Keratinocyte (primary cell): ENCODE results near the gene DIO1. TPM values are rescaled to one million over a fixed set of nuclear protein-coding genes. Genes with fewer than 3 reads are reported as not detected.

Experiments used
- DNase-seq: peaks from one replicate; pipeline ENCODE4 v3.0.0-alpha.2; 2011; ENCODE audit warnings: low read depth, missing footprints, low spot score
- FAIRE-seq: peaks from 2 replicates; lab custom pipeline; 2011; peaks lifted over from hg19 to GRCh38; lab: Jason Lieb, UNC
- H2AFZ ChIP-seq: 2 replicates; pipeline ENCODE4 v1.6.0; 2012; ENCODE audit warnings: low read length, control low read depth, inconsistent platforms; ENCODE audit not compliant: control insufficient read depth
- H3K27ac ChIP-seq: 2 replicates; pipeline ENCODE4 v1.5.1; 2011; ENCODE audit warnings: low read length; ENCODE audit not compliant: control insufficient read depth, insufficient read depth
- H3K27me3 ChIP-seq: 3 replicates; pipeline ENCODE4 v1.6.0; 2011; ENCODE audit warnings: low read length; ENCODE audit not compliant: control insufficient read depth, insufficient read depth; ENCODE audit errors: extremely low read depth
- H3K36me3 ChIP-seq, 2 experiments: 2 replicates in 1 of 2; 3 replicates in 1 of 2; pipeline ENCODE4 v1.5.1; 2011; ENCODE audit warnings: low read length in 2 of 2, mild to moderate bottlenecking in 1 of 2; ENCODE audit not compliant: control insufficient read depth in 2 of 2, insufficient read depth in 2 of 2; ENCODE audit errors: extremely low read depth in 1 of 2
- H3K4me1 ChIP-seq: 3 replicates; pipeline ENCODE4 v1.5.1; 2011; ENCODE audit warnings: low read length; ENCODE audit not compliant: control insufficient read depth, insufficient read depth; ENCODE audit errors: extremely low read depth
- H3K4me2 ChIP-seq: 3 replicates; pipeline ENCODE4 v1.6.0; 2011; ENCODE audit warnings: low read depth, low read length; ENCODE audit not compliant: control insufficient read depth, insufficient read depth; ENCODE audit errors: extremely low read depth
- H3K4me3 ChIP-seq, 3 experiments: fragments of 200-600 bp in 1 of 3; sonication (generic) in 1 of 3; 2 replicates in 2 of 3; 3 replicates in 1 of 3; pipeline ENCODE4 v1.5.1; 2011 to 2016; ENCODE audit warnings: low read length in 3 of 3, mild to moderate bottlenecking in 3 of 3, control low read depth in 2 of 3, inconsistent platforms in 1 of 3, low read depth in 1 of 3, mixed read lengths in 1 of 3, mixed run types in 1 of 3, moderate library complexity in 1 of 3; ENCODE audit not compliant: control insufficient read depth in 2 of 3, insufficient read depth in 2 of 3; ENCODE audit errors: extremely low read depth in 1 of 3
- H3K79me2 ChIP-seq: 2 replicates; pipeline ENCODE4 v1.6.0; 2012; ENCODE audit warnings: low read length; ENCODE audit not compliant: control insufficient read depth, insufficient read depth
- H3K9ac ChIP-seq: 3 replicates; pipeline ENCODE4 v1.6.0; 2011; ENCODE audit warnings: low read length; ENCODE audit not compliant: control insufficient read depth, insufficient read depth; ENCODE audit errors: extremely low read depth
- H3K9me1 ChIP-seq: 3 replicates; pipeline ENCODE4 v1.6.0; 2011; ENCODE audit warnings: low read length; ENCODE audit not compliant: control insufficient read depth, insufficient read depth; ENCODE audit errors: extremely low read depth
- H3K9me3 ChIP-seq: 2 replicates; pipeline ENCODE4 v1.5.1; 2012; ENCODE audit warnings: low read depth, low read length; ENCODE audit not compliant: control insufficient read depth
- H4K20me1 ChIP-seq: 3 replicates; pipeline ENCODE4 v1.6.0; 2011; ENCODE audit warnings: low read length; ENCODE audit not compliant: control insufficient read depth, insufficient read depth; ENCODE audit errors: extremely low read depth
- EZH2 ChIP-seq: IDR thresholded peaks from one replicate; pipeline ENCODE4 v1.6.1; 2012; ENCODE audit warnings: inconsistent platforms, mild to moderate bottlenecking, low read length, moderate library complexity
- dilution Hi-C: fragments of 300-500 bp; cut with MboI; formaldehyde crosslinking; loops from one replicate; pipeline ENCODE4 v1.7.0; 2020; ENCODE audit warnings: low sequenced_read_pairs; ENCODE audit not compliant: extremely low pct_ligation_motif_present
- polyA minus RNA-seq, 3 experiments: library from RNA; depleted of rRNA, polyadenylated mRNA; stranded (reverse); fragments of >200 nt; gene quantifications; 1 replicate in 1 of 3; 2 replicates in 1 of 3; 3 replicates in 1 of 3; pipeline ENCODE4 v1.2.3, GENCODE V29; 2011
- polyA plus RNA-seq, 5 experiments: library from polyadenylated mRNA; depleted of rRNA in 3 of 5; stranded (reverse) in 3 of 5; stranded (forward) in 1 of 5; unstranded in 1 of 5; fragments of >200 nt; gene quantifications; 1 replicate in 1 of 5; 2 replicates in 3 of 5; 3 replicates in 1 of 5; pipeline versions ENCODE4 v1.2.1 to v1.2.3, GENCODE V29; 2011 to 2012; ENCODE audit warnings: missing spikeins in 2 of 5, low read depth in 1 of 5, low replicate concordance in 1 of 5
- TF ChIP-seq, protein P1 (sequence below), 3 experiments: IDR thresholded peaks in 1 of 3; conservative IDR thresholded peaks in 1 of 3; optimal IDR thresholded peaks in 1 of 3; 2 replicates in 2 of 3; 3 replicates in 1 of 3; pipeline versions ENCODE3 to v1.5.1; 2011; ENCODE audit warnings: low read length in 3 of 3, mild to moderate bottlenecking in 3 of 3, moderate library complexity in 2 of 3, control low read depth in 1 of 3, inconsistent platforms in 1 of 3; ENCODE audit not compliant: insufficient read depth in 2 of 3; ENCODE audit errors: extremely low read depth in 1 of 3

DIO1 gene
- polyA plus RNA-seq, result not detected in 3 replicates
- polyA plus RNA-seq (2011; ENCODE audit: low read depth), result not detected
- not detected in 2 replicates for polyA plus RNA-seq (2011; cell fraction: cytosol; rRNA removed)
- polyA plus RNA-seq (2011; cell fraction: nucleus; rRNA removed), result not detected in 2 replicates
- polyA plus RNA-seq (2012; ENCODE audit: low replicate concordance), result not detected in 2 replicates
- not detected in 3 replicates for polyA minus RNA-seq
- polyA minus RNA-seq (2011; cell fraction: cytosol; rRNA and poly(A)+ RNA removed), result not detected
- polyA minus RNA-seq (2011; cell fraction: nucleus; rRNA and poly(A)+ RNA removed), result not detected in 2 replicates

DNA sequence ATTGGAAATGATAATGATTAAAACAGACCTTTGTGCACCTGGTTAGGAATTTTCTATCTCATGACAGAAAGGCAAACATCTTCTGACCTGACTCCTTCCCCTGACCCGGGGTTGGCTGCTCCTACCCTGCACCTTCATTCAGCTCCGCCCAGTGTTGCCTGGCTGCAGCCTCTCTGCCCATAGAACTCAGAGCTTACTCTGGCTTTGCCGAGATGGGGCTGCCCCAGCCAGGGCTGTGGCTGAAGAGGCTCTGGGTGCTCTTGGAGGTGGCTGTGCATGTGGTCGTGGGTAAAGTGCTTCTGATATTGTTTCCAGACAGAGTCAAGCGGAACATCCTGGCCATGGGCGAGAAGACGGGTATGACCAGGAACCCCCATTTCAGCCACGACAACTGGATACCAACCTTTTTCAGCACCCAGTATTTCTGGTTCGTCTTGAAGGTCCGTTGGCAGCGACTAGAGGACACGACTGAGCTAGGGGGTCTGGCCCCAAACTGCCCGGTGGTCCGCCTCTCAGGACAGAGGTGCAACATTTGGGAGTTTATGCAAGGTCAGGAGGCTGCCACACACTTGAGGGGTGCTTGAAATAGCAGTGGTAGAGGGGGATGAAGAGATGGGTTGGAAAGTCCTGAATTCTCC lies at the start of gene DIO1:
Gene DIO1 (plus strand): TSS at position 189 of the 638 bp plus-strand sequence. CDS start 24 bp downstream, at position 213.
- Histone ChIP-seq H3K27me3 (no peaks in the 10 kb centered on the region), H3K9me3 (no peaks in the 10 kb centered on the region), H3K9me1 (no peaks in the 10 kb centered on the region), H3K79me2 (no peaks in the 10 kb centered on the region), H3K9ac (no peak within 1 kb of the TSS), H4K20me1 (no peaks in the 10 kb centered on the region), H2AFZ (no peak within 1 kb of the TSS), H3K27ac (no peak within 1 kb of the TSS), H3K4me2 (no peak within 1 kb of the TSS), H3K4me1 (peaks cover 22% of the 10 kb centered on the region), H3K36me3 (no peaks in the 10 kb centered on the region), H3K4me3 (no peak within 1 kb of the TSS)
- dilution Hi-C loops, result no loop called here
- TF ChIP-seq, protein P1, sequence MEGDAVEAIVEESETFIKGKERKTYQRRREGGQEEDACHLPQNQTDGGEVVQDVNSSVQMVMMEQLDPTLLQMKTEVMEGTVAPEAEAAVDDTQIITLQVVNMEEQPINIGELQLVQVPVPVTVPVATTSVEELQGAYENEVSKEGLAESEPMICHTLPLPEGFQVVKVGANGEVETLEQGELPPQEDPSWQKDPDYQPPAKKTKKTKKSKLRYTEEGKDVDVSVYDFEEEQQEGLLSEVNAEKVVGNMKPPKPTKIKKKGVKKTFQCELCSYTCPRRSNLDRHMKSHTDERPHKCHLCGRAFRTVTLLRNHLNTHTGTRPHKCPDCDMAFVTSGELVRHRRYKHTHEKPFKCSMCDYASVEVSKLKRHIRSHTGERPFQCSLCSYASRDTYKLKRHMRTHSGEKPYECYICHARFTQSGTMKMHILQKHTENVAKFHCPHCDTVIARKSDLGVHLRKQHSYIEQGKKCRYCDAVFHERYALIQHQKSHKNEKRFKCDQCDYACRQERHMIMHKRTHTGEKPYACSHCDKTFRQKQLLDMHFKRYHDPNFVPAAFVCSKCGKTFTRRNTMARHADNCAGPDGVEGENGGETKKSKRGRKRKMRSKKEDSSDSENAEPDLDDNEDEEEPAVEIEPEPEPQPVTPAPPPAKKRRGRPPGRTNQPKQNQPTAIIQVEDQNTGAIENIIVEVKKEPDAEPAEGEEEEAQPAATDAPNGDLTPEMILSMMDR (optimal IDR thresholded peaks at IDR 0.05 in 1 of 3, IDR thresholded peaks at IDR 0.05 in 1 of 3, conservative IDR thresholded peaks at IDR 0.05 in 1 of 3; ENCODE audit: extremely low read depth in 1 of 3, insufficient read depth in 2 of 3, low read length in 3 of 3), result no peak
- TF ChIP-seq EZH2, result no peak
- DNase-seq (no peak), FAIRE-seq (no peak)

- Histone ChIP-seq H3K79me2 (no peaks in the 10 kb centered on the region), H3K9me3 (no peaks in the 10 kb centered on the region), H3K4me2 (no peak overlapping the region), H3K4me3 (no peak overlapping the region), H3K9ac (no peak overlapping the region), H3K36me3 (peaks cover 0 to 4% of the 10 kb centered on the region in 2 experiments), H2AFZ (no peak overlapping the region), H3K27me3 (no peaks in the 10 kb centered on the region), H3K27ac (no peak overlapping the region), H3K9me1 (no peaks in the 10 kb centered on the region), H4K20me1 (no peaks in the 10 kb centered on the region), H3K4me1 (no peaks in the 10 kb centered on the region)
- DNase-seq, result no peak
- dilution Hi-C loops, result no loop called here
- no peak for FAIRE-seq
- TF ChIP-seq, protein P1 (optimal IDR thresholded peaks at IDR 0.05 in 1 of 3, IDR thresholded peaks at IDR 0.05 in 1 of 3, conservative IDR thresholded peaks at IDR 0.05 in 1 of 3; ENCODE audit: extremely low read depth in 1 of 3, insufficient read depth in 2 of 3, low read length in 3 of 3), result no peak
- no peak for TF ChIP-seq EZH2
Observed at GRCh38 chr1:53847980-53848379, 46.0 kb upstream of the DIO1 start.
